Right lobe of liver (tissue), 4 donors: ENCODE measurements around the gene SMIM43.

Experiments used
- POLR2A ChIP-seq: fragments of 450-650 bp; IDR thresholded peaks from one replicate; pipeline ENCODE4 v1.6.1; 2017; ENCODE audit warnings: antibody characterized with exemption, mild to moderate bottlenecking
- TF ChIP-seq, protein P1 (sequence below), 4 donors: fragments of 200-600 bp in 3 of 4; fragments of 450-650 bp in 1 of 4; IDR thresholded peaks; one replicate each; pipeline versions ENCODE4 v1.5.1 to v1.8.0; 2016 to 2022; ENCODE audit warnings: antibody characterized with exemption in 4 of 4, mild to moderate bottlenecking in 2 of 4
- donor health status: DM: no; HTN: no; CAD: no.
- donor health status: DM: no; HTN: no; CAD: no.
- donor health status: DM: no; HTN: yes; CAD: no.

DNA sequence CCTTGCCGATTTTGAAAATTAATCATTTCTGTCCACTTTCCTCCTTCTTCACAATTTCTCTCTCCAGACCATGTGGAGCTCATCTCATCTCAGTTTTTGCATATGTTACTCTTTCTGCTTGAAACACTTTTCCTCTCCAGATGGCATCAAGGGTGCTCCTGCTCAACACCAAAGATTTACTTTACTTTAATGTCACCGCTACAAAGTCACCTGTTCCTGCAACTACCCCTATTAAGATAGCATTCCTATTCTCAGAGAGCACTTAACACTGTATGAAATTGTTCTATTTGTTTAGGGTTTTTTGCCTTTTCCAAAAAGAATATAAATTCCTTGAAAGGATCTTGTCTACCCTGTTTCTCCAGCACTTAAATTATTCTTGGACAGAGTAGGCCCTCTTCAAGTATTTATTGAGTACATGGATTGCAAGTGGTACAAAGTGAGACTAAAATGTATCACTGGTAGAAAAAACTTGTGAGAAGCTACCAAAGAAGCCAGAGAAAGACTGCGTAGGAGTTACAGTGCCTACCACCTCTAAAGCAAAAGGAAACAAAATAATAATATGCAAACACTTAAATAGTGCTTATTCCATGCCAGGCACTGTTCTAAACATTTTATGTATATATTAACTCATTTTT is 35.0 kb upstream of the SMIM43 start:
- TF ChIP-seq, protein P1, sequence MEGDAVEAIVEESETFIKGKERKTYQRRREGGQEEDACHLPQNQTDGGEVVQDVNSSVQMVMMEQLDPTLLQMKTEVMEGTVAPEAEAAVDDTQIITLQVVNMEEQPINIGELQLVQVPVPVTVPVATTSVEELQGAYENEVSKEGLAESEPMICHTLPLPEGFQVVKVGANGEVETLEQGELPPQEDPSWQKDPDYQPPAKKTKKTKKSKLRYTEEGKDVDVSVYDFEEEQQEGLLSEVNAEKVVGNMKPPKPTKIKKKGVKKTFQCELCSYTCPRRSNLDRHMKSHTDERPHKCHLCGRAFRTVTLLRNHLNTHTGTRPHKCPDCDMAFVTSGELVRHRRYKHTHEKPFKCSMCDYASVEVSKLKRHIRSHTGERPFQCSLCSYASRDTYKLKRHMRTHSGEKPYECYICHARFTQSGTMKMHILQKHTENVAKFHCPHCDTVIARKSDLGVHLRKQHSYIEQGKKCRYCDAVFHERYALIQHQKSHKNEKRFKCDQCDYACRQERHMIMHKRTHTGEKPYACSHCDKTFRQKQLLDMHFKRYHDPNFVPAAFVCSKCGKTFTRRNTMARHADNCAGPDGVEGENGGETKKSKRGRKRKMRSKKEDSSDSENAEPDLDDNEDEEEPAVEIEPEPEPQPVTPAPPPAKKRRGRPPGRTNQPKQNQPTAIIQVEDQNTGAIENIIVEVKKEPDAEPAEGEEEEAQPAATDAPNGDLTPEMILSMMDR (IDR thresholded peaks at IDR 0.05) = no peak
- no peak for TF ChIP-seq POLR2A
